Measurements from ENCODE around the gene ISOC2. TPM values are rescaled to one million over a fixed set of nuclear protein-coding genes. Genes with fewer than 3 reads are reported as not detected.
"Not testable (repeated sequence)": the region's sequence is repeated elsewhere in the genome, so short reads cannot be mapped to it uniquely, and the experiment has no call there.

ISOC2 gene
- polyA plus RNA-seq, 1 donor: 30.4 TPM

DNA sequence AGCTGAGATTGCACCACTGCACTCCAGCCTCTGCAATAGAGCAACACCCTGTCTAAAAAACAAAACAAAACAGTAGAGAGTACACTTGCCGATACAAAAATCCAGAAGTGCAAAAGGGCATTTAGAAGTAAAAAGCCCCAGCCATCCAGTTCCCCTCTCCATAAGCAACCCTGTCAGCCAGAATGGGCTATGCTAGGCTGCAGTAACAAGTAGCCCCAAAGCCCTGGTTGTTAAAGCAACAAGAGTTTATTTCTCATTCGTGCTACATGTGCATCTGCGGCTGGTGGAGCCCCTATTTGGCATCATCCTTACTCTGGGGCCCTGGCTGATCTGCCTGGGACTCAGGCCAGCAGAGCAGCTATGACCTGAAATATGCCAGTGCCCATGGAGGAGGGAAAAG is 36.9 kb downstream of the ISOC2 start:
- no peaks in the 10 kb centered on the region for H3K4me1 ChIP-seq (ENCODE audit: control insufficient read depth, insufficient read depth, low read length)
- no peaks in the 10 kb centered on the region for H3K9me3 ChIP-seq (ENCODE audit: control insufficient read depth, low read depth, low read length)
- H3K4me3 ChIP-seq (ENCODE audit: low read length): no peak overlapping the region
- no peak overlapping the region for H3K27ac ChIP-seq (ENCODE audit: low read length)
- 71% methylated on average over 1 of the region's 3 CpGs for WGBS (ENCODE audit: insufficient coverage, low lambda C conversion rate)
- no peak for DNase-seq
- peaks cover 18% of the 10 kb centered on the region for H3K27me3 ChIP-seq (ENCODE audit: control insufficient read depth, insufficient read depth, low read length)
- H3K36me3 ChIP-seq (ENCODE audit: control insufficient read depth, insufficient read depth, low read length): no peaks in the 10 kb centered on the region

DNA sequence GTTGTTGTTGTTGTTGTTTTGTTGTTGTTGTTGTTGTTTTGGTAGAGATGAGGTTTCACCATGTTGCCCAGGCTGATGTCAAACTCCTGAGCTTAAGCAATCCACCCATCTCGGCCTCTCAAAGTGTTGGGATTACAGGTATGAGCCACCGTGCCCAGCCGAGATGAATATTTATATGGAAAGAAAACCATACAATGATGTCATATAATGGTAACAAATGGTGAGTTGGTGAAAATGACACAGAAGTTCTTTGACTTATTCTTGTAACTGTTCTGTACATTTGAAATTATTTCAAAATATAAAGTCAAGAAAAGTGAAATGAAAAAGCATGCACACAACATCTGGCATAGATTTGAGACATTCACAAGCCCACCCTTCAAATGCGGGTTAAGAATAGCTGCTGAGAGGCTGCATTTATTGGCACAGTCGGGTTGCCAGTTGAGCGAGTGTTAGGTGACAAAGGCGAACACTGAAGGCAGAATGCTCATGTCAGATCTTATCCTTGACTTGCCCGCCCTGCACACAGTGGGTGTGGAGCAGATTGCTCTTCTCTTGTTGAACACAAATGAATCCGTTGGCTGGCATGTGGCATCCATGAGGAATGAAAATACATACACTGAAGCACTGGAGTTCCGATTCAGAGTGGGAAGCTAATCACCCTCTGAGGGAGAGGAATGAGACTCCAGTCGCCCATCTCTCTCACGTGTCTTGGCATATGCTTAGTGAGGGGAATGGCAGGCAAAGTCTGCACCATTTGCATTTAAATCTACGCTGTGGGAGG is 38.0 kb downstream of the ISOC2 start:
- Histone ChIP-seq H3K27ac (ENCODE audit: low read length) (no peak overlapping the region), H3K4me3 (ENCODE audit: low read length) (no peak overlapping the region), H3K4me1 (ENCODE audit: control insufficient read depth, insufficient read depth, low read length) (no peaks in the 10 kb centered on the region), H3K9me3 (ENCODE audit: control insufficient read depth, low read depth, low read length) (no peaks in the 10 kb centered on the region), H3K36me3 (ENCODE audit: control insufficient read depth, insufficient read depth, low read length) (no peaks in the 10 kb centered on the region), H3K27me3 (ENCODE audit: control insufficient read depth, insufficient read depth, low read length) (peaks cover 13% of the 10 kb centered on the region)
- DNase-seq: no peak
- WGBS (ENCODE audit: insufficient coverage, low lambda C conversion rate): 70% methylated on average over 4 of the region's 13 CpGs

DNA sequence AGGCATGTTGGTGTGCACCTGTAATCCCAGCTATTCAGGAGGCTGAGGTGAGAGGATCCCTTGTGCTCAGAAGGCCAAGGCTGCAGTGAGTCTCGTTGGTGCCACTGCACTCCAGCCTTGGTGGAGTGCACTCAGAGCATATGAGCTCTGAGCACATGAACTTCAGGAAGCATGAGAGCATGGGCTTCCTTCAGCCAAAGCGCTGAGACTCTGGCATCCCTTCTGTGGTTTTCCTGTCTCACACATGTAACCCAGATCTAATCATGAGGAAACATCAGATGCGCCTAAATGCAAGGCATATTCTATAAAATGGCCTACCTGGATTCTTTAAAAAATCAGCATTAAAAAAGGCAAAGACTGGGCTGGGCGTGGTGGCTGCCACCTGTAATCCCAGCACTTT is 40.2 kb downstream of the ISOC2 start:
- H3K27me3 ChIP-seq (ENCODE audit: control insufficient read depth, insufficient read depth, low read length); H3K27ac ChIP-seq (ENCODE audit: low read length): not testable (repeated sequence)
- WGBS (ENCODE audit: insufficient coverage, low lambda C conversion rate): 100% methylated on average over 1 of the region's 4 CpGs

DNA sequence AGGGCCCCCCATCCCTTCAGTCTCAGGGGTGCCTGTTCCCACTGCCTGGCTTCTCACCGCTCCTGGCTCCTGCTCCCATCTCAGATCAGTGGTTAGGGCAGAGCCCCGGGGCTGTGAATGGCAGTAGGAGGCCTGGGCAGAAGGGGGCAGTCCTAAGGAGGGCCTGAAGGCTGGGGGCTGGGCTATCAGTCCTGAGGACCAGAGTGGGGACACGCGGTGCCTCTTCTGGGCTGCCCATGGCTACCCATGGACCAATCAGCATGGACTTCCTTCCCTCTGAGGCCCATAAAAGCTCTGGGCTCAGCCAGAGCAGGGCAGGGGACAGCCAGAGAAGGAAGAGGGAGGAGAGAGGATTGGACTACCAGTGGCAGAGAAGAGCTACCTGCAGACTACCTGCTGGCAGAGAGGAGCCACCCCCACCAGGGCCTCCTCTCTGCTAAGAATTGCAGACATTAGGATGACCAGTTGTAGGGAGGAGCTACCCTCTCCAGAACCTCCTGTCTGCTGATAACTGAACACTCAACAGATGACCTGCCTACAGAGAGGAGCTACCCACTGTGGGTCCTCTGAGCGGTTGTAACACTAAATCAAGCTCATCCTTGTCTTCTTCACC is 41.7 kb downstream of the ISOC2 start:
- peaks cover 9% of the 10 kb centered on the region for H3K27me3 ChIP-seq (ENCODE audit: control insufficient read depth, insufficient read depth, low read length)
- no peaks in the 10 kb centered on the region for H3K4me1 ChIP-seq (ENCODE audit: control insufficient read depth, insufficient read depth, low read length)
- no CpG with 5 or more reads among the region's 5 CpGs for WGBS (ENCODE audit: insufficient coverage, low lambda C conversion rate)
- H3K36me3 ChIP-seq (ENCODE audit: control insufficient read depth, insufficient read depth, low read length): no peaks in the 10 kb centered on the region
- no peak for DNase-seq
- H3K4me3 ChIP-seq (ENCODE audit: low read length): no peak overlapping the region
- H3K9me3 ChIP-seq (ENCODE audit: control insufficient read depth, low read depth, low read length): no peaks in the 10 kb centered on the region
- no peak overlapping the region for H3K27ac ChIP-seq (ENCODE audit: low read length)

More for the DNA sequence above, 40.2 kb downstream of the ISOC2 start:
- DNase-seq; H3K4me1 ChIP-seq (ENCODE audit: control insufficient read depth, insufficient read depth, low read length); H3K36me3 ChIP-seq (ENCODE audit: control insufficient read depth, insufficient read depth, low read length); H3K9me3 ChIP-seq (ENCODE audit: control insufficient read depth, low read depth, low read length); H3K4me3 ChIP-seq (ENCODE audit: low read length): not testable (repeated sequence)

DNA sequence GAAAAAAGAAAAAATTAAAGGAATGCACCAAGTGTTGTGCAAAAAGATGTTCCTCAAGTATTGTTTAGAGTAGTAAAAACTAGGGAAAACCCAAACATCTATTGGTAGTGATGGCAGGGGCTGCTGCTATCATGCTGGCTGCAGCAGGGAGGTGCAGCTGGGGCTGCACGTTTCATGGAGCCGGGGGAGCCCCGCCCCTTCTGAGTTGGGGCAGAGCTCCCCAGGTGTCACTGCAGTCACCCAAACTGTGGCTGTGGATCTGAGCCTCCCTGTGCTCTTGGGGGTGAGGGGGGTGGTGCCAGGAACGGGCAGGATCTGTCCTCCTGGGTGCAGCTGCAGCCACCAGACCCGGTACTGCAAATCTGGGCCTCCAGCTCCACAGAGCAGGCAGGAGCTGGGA is 42.3 kb downstream of the ISOC2 start:
- Histone ChIP-seq H3K27me3 (ENCODE audit: control insufficient read depth, insufficient read depth, low read length) (peaks cover 5% of the 10 kb centered on the region), H3K4me1 (ENCODE audit: control insufficient read depth, insufficient read depth, low read length) (no peaks in the 10 kb centered on the region), H3K4me3 (ENCODE audit: low read length) (no peak overlapping the region), H3K27ac (ENCODE audit: low read length) (no peak overlapping the region), H3K36me3 (ENCODE audit: control insufficient read depth, insufficient read depth, low read length) (no peaks in the 10 kb centered on the region), H3K9me3 (ENCODE audit: control insufficient read depth, low read depth, low read length) (no peaks in the 10 kb centered on the region)
- DNase-seq: no peak
- WGBS (ENCODE audit: insufficient coverage, low lambda C conversion rate): no CpG with 5 or more reads among the region's 5 CpGs

DNA sequence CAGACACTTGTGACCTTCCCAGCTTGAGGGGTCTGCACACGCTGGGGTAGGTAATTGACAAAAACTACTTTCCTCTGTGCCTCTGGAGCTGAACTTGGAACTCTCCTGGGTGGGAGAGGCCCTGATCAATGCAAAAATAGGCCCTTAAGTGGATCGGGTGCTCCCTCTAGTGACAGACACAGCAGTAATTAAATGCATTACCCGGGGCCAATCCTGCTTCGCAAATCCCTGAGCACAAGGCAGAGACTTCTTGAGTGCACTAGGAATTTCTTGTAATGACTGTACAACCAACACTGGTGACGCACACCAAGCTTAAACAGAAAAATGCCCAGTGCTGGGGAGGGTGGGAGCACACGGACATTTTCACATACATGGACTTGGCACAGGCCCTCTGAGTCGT is 43.3 kb downstream of the ISOC2 start:
- H3K27ac ChIP-seq (ENCODE audit: low read length): no peak overlapping the region
- no peaks in the 10 kb centered on the region for H3K4me1 ChIP-seq (ENCODE audit: control insufficient read depth, insufficient read depth, low read length)
- no peak overlapping the region for H3K4me3 ChIP-seq (ENCODE audit: low read length)
- H3K27me3 ChIP-seq (ENCODE audit: control insufficient read depth, insufficient read depth, low read length): peaks cover 5% of the 10 kb centered on the region
- no peaks in the 10 kb centered on the region for H3K9me3 ChIP-seq (ENCODE audit: control insufficient read depth, low read depth, low read length)
- DNase-seq: peak; percentile 67 to 72
- H3K36me3 ChIP-seq (ENCODE audit: control insufficient read depth, insufficient read depth, low read length): no peaks in the 10 kb centered on the region
- WGBS (ENCODE audit: insufficient coverage, low lambda C conversion rate): no CpG with 5 or more reads among the region's 7 CpGs

DNA sequence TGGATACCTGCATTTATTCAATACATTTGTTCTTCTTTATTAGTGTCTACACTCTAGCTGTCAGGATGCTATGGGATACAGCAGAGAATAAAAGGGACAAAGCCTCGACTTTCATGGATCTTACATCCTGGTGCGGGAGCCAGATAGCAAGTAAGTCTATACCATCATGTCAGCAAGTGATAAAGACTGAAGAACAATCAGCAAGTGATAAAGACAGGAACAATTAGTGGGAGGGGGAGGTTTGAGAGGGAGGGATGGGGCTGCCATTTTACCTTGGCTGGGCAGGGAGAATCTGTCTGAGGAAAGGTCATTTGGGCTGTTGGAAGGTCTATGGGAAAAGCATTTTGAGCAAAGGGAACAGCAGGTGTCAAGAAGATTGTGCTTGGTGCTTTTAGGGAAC is 51.3 kb downstream of the ISOC2 start:
- WGBS (ENCODE audit: insufficient coverage, low lambda C conversion rate): no CpG with 5 or more reads among the region's 2 CpGs
- DNase-seq: no peak
- H3K9me3 ChIP-seq (ENCODE audit: control insufficient read depth, low read depth, low read length): no peaks in the 10 kb centered on the region
- no peak overlapping the region for H3K4me3 ChIP-seq (ENCODE audit: low read length)
- H3K27me3 ChIP-seq (ENCODE audit: control insufficient read depth, insufficient read depth, low read length): no peaks in the 10 kb centered on the region
- no peak overlapping the region for H3K27ac ChIP-seq (ENCODE audit: low read length)
- peaks cover 13% of the 10 kb centered on the region for H3K4me1 ChIP-seq (ENCODE audit: control insufficient read depth, insufficient read depth, low read length)
- peaks cover 13% of the 10 kb centered on the region for H3K36me3 ChIP-seq (ENCODE audit: control insufficient read depth, insufficient read depth, low read length)

DNA sequence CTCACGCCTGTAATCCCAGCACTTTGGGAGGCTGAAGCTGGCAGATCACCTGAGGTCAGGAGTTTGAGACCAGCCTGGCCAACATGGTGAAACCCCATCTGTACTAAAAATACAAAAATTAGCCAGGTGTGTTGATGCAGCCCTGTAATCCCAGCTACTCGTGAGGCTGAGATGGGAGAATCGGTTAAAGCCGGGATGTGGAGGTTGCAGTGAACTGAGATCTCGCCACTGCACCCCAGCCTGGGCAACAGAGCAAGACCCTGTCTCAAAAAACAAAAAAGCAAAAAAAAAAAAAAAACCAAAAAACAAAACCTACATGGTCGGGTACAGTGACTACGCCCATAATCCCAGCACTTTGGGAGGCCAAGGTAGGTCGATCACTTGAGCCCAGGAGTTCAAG is 52.3 kb downstream of the ISOC2 start:
- H3K36me3 ChIP-seq (ENCODE audit: control insufficient read depth, insufficient read depth, low read length): peaks cover 18% of the 10 kb centered on the region
- not testable (repeated sequence) for H3K4me3 ChIP-seq (ENCODE audit: low read length); H3K27me3 ChIP-seq (ENCODE audit: control insufficient read depth, insufficient read depth, low read length); DNase-seq; H3K9me3 ChIP-seq (ENCODE audit: control insufficient read depth, low read depth, low read length); H3K27ac ChIP-seq (ENCODE audit: low read length)
- peaks cover 13% of the 10 kb centered on the region for H3K4me1 ChIP-seq (ENCODE audit: control insufficient read depth, insufficient read depth, low read length)
- WGBS (ENCODE audit: insufficient coverage, low lambda C conversion rate): no CpG with 5 or more reads among the region's 8 CpGs

DNA sequence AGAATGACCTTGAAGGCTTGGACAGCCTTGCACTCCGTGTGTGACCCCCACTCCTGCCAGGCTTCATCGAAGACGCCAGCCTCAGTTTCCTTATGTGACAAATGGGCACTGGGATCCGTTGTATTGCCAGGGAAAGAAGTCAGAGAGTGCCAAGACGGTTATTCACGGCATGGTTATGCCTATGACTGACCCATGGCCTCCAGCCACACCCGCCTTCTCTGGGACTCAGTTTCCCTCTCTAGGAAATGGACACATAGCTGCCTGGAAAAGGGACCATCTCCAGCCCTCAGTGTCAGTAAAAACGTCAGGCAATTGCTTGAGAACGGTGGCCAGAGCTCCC is 52.9 kb downstream of the ISOC2 start:
- Histone ChIP-seq H3K27ac (ENCODE audit: low read length) (peak overlapping the region; percentile 98), H3K4me1 (ENCODE audit: control insufficient read depth, insufficient read depth, low read length) (peaks cover 13% of the 10 kb centered on the region), H3K36me3 (ENCODE audit: control insufficient read depth, insufficient read depth, low read length) (peaks cover 18% of the 10 kb centered on the region), H3K9me3 (ENCODE audit: control insufficient read depth, low read depth, low read length) (no peaks in the 10 kb centered on the region), H3K4me3 (ENCODE audit: low read length) (peak overlapping the region; percentile 66), H3K27me3 (ENCODE audit: control insufficient read depth, insufficient read depth, low read length) (no peaks in the 10 kb centered on the region)
- WGBS (ENCODE audit: insufficient coverage, low lambda C conversion rate): no CpG with 5 or more reads among the region's 9 CpGs
- no peak for DNase-seq

DNA sequence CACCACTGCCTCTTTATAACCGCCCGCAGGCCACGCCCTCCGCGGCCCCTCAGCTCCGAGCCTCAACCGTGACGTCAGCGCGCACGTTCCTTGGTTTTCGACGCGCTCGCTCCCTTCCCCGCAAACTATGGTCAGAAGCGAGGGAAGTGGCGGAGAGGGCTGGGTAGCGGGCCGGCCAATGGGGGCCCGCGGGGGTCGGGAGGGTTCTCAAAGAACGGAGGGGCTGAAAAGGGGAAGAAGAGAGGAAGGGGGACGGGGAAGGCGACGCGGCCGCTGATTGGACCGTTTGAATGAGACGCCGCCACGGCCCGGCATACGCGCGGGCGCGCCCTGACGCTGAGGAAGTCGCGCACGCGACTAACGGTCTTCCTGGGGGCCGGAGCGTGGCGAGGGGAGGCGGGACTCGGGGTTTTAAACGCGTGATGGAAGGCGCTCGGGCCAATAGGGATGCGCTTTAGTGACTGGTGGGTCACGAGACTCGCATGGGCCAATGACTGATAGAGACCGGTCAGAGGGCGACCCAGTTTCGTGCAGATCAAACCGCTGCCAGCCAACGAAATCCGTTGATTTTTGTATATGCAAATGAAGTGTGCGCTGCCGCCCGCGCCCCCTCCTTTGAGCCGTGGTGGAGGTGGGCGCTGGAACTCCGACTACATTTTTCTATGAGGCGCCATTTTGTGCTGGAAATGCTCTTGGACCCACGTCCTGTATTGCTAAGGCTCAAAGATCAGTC is 53.5 kb downstream of the ISOC2 start:
- H3K27ac ChIP-seq (ENCODE audit: low read length): peak overlapping the region; percentile 98
- peak overlapping the region; percentile 66 for H3K4me3 ChIP-seq (ENCODE audit: low read length)
- no peaks in the 10 kb centered on the region for H3K9me3 ChIP-seq (ENCODE audit: control insufficient read depth, low read depth, low read length)
- peaks cover 13% of the 10 kb centered on the region for H3K4me1 ChIP-seq (ENCODE audit: control insufficient read depth, insufficient read depth, low read length)
- H3K27me3 ChIP-seq (ENCODE audit: control insufficient read depth, insufficient read depth, low read length): no peaks in the 10 kb centered on the region
- H3K36me3 ChIP-seq (ENCODE audit: control insufficient read depth, insufficient read depth, low read length): peaks cover 24% of the 10 kb centered on the region
- no CpG with 5 or more reads among the region's 72 CpGs for WGBS (ENCODE audit: insufficient coverage, low lambda C conversion rate)
- peak; percentile 99 for DNase-seq

All from large intestine (tissue), 3 donors.